Neural crest cell (in vitro differentiated cells): ENCODE measurements around the gene PTPRG. TPM values are rescaled to one million over a fixed set of nuclear protein-coding genes. Genes with fewer than 3 reads are reported as not detected.

ENCODE experiments used
- DNase-seq: peaks from one replicate; pipeline ENCODE4 v3.0.0; 2021; ENCODE audit warnings: low read depth, mixed read lengths, low spot score
- H3K27ac Mint-ChIP-seq: one replicate; pipeline ENCODE4 v1.8.0; 2021; ENCODE audit warnings: mild to moderate bottlenecking, mixed read lengths; ENCODE audit not compliant: unreplicated experiment
- H3K27me3 Mint-ChIP-seq: 2 replicates; pipeline ENCODE4 v1.8.0; 2021; ENCODE audit warnings: low read depth, mild to moderate bottlenecking, mixed read lengths
- H3K36me3 Mint-ChIP-seq: 2 replicates; pipeline ENCODE4 v1.8.0; 2021; ENCODE audit warnings: low read depth, mild to moderate bottlenecking, mixed read lengths
- H3K4me1 Mint-ChIP-seq: 2 replicates; pipeline ENCODE4 v1.8.0; 2021; ENCODE audit warnings: mixed read lengths
- H3K4me3 Mint-ChIP-seq: one replicate; pipeline ENCODE4 v1.8.0; 2021; ENCODE audit warnings: mild to moderate bottlenecking, mixed read lengths
- H3K9me3 Mint-ChIP-seq: 2 replicates; pipeline ENCODE4 v1.8.0; 2021; ENCODE audit warnings: mixed read lengths
- CTCF ChIP-seq: fragments of 200-600 bp; sonication (generic); conservative IDR thresholded peaks from 2 replicates; pipeline ENCODE4 v1.5.0; 2021; ENCODE audit warnings: antibody characterized with exemption, mild to moderate bottlenecking
- total RNA-seq: library from RNA; stranded (reverse); gene quantifications from 2 replicates; pipeline ENCODE4 v1.2.1, GENCODE V29; 2021

The PTPRG gene
- total RNA-seq, 1 donor from 2014 or later = 41.2 TPM

- H3K4me1 Mint-ChIP-seq = peaks cover 28% of the 10 kb centered on the region
- no peaks in the 10 kb centered on the region for H3K9me3 Mint-ChIP-seq
- H3K36me3 Mint-ChIP-seq = peaks cover 5% of the 10 kb centered on the region
- no peak for TF ChIP-seq CTCF
- DNase-seq = no peak
- H3K4me3 Mint-ChIP-seq = no peak overlapping the region
- no peaks in the 10 kb centered on the region for H3K27me3 Mint-ChIP-seq
- H3K27ac Mint-ChIP-seq = no peak overlapping the region
Measured at GRCh38 chr3:61612211-61613194, 51.1 kb downstream of the PTPRG start.

- Mint-ChIP-seq H3K27me3 (no peaks in the 10 kb centered on the region), H3K36me3 (peaks cover 5% of the 10 kb centered on the region), H3K4me3 (no peak overlapping the region), H3K9me3 (no peaks in the 10 kb centered on the region), H3K4me1 (peaks cover 27% of the 10 kb centered on the region), H3K27ac (no peak overlapping the region)
- no peak for TF ChIP-seq CTCF
- DNase-seq = no peak
Measured at GRCh38 chr3:61613666-61614065, 52.3 kb downstream of the PTPRG start.

GRCh38 chr3:61615643-61616042 lies 54.3 kb downstream of the PTPRG start:
- DNase-seq = no peak
- Mint-ChIP-seq H3K9me3 (no peaks in the 10 kb centered on the region), H3K27ac (no peak overlapping the region), H3K36me3 (peaks cover 5% of the 10 kb centered on the region), H3K4me1 (peaks cover 40% of the 10 kb centered on the region), H3K4me3 (no peak overlapping the region), H3K27me3 (no peaks in the 10 kb centered on the region)
- TF ChIP-seq CTCF = no peak

GRCh38 chr3:61616586-61616985 lies 55.2 kb downstream of the PTPRG start:
- DNase-seq = no peak
- TF ChIP-seq CTCF = no peak
- Mint-ChIP-seq H3K4me3 (no peak overlapping the region), H3K9me3 (no peaks in the 10 kb centered on the region), H3K36me3 (peaks cover 5% of the 10 kb centered on the region), H3K4me1 (peaks cover 40% of the 10 kb centered on the region), H3K27me3 (no peaks in the 10 kb centered on the region), H3K27ac (no peak overlapping the region)

- Mint-ChIP-seq H3K4me1 (peaks cover 40% of the 10 kb centered on the region), H3K27ac (no peak overlapping the region), H3K36me3 (peaks cover 5% of the 10 kb centered on the region), H3K4me3 (no peak overlapping the region), H3K9me3 (no peaks in the 10 kb centered on the region), H3K27me3 (no peaks in the 10 kb centered on the region)
- DNase-seq = no peak
- no peak for TF ChIP-seq CTCF
Measured at GRCh38 chr3:61617041-61617440, 55.7 kb downstream of the PTPRG start.
